Measurements from ENCODE around the gene CHM.
"Not testable (repeated sequence)": the region's sequence is repeated elsewhere in the genome, so short reads cannot be mapped to it uniquely, and the experiment has no call there.

CHM gene

GRCh38 chrX:86021652-86022289 lies 25.6 kb downstream of the CHM start:
- H3K4me1 ChIP-seq (ENCODE audit: insufficient read depth, low read length): no peaks in the 10 kb centered on the region
- H3K27me3 ChIP-seq (ENCODE audit: control insufficient read depth in 1 of 2, insufficient read depth in 2 of 2, low read length in 2 of 2): no peaks in the 10 kb centered on the region
- no peak overlapping the region for H3K9ac ChIP-seq (ENCODE audit: low read length)
- no peak overlapping the region for H3K27ac ChIP-seq (ENCODE audit: low read depth, low read length)
- H3K4me3 ChIP-seq (ENCODE audit: low read depth in 1 of 2, low read length in 2 of 2): no peak overlapping the region
- no peaks in the 10 kb centered on the region for H3K9me3 ChIP-seq (ENCODE audit: low read length)
- no peaks in the 10 kb centered on the region for H3K36me3 ChIP-seq (ENCODE audit: insufficient read depth, low read length)

GRCh38 chrX:86016139-86016538 lies 31.2 kb downstream of the CHM start:
- Histone ChIP-seq H3K27me3 (ENCODE audit: control insufficient read depth in 1 of 2, insufficient read depth in 2 of 2, low read length in 2 of 2) (no peaks in the 10 kb centered on the region), H3K9ac (ENCODE audit: low read length) (no peak overlapping the region), H3K4me3 (ENCODE audit: low read depth in 1 of 2, low read length in 2 of 2) (no peak overlapping the region), H3K4me1 (ENCODE audit: insufficient read depth, low read length) (no peaks in the 10 kb centered on the region), H3K27ac (ENCODE audit: low read depth, low read length) (no peak overlapping the region), H3K9me3 (ENCODE audit: low read length) (no peaks in the 10 kb centered on the region), H3K36me3 (ENCODE audit: insufficient read depth, low read length) (no peaks in the 10 kb centered on the region)

- H3K9ac ChIP-seq (ENCODE audit: low read length); H3K36me3 ChIP-seq (ENCODE audit: insufficient read depth, low read length); H3K9me3 ChIP-seq (ENCODE audit: low read length); H3K27ac ChIP-seq (ENCODE audit: low read depth, low read length); H3K4me3 ChIP-seq (ENCODE audit: low read depth in 1 of 2, low read length in 2 of 2); H3K27me3 ChIP-seq (ENCODE audit: control insufficient read depth in 1 of 2, insufficient read depth in 2 of 2, low read length in 2 of 2); H3K4me1 ChIP-seq (ENCODE audit: insufficient read depth, low read length): not testable (repeated sequence)
These were observed 32.4 kb downstream of the CHM start for GRCh38 chrX:86014959-86015358.

- Histone ChIP-seq H3K4me3 (ENCODE audit: low read depth in 1 of 2, low read length in 2 of 2) (no peak overlapping the region), H3K27ac (ENCODE audit: low read depth, low read length) (no peak overlapping the region)
These were observed 32.9 kb downstream of the CHM start for GRCh38 chrX:86014421-86014820.

GRCh38 chrX:86013792-86014191 lies 33.6 kb downstream of the CHM start:
- H3K9me3 ChIP-seq (ENCODE audit: low read length): no peaks in the 10 kb centered on the region
- H3K4me3 ChIP-seq (ENCODE audit: low read depth in 1 of 2, low read length in 2 of 2): no peak overlapping the region
- no peak overlapping the region for H3K27ac ChIP-seq (ENCODE audit: low read depth, low read length)

More at GRCh38 chrX:86014421-86014820, 32.9 kb downstream of the CHM start:
- no peaks in the 10 kb centered on the region for H3K4me1 ChIP-seq (ENCODE audit: insufficient read depth, low read length)
- no peaks in the 10 kb centered on the region for H3K9me3 ChIP-seq (ENCODE audit: low read length)
- H3K27me3 ChIP-seq (ENCODE audit: control insufficient read depth in 1 of 2, insufficient read depth in 2 of 2, low read length in 2 of 2): no peaks in the 10 kb centered on the region
- no peak overlapping the region for H3K9ac ChIP-seq (ENCODE audit: low read length)
- H3K36me3 ChIP-seq (ENCODE audit: insufficient read depth, low read length): no peaks in the 10 kb centered on the region

GRCh38 chrX:86012188-86012587 lies 35.2 kb downstream of the CHM start:
- Histone ChIP-seq H3K4me1 (ENCODE audit: insufficient read depth, low read length) (no peaks in the 10 kb centered on the region), H3K36me3 (ENCODE audit: insufficient read depth, low read length) (no peaks in the 10 kb centered on the region), H3K9me3 (ENCODE audit: low read length) (no peaks in the 10 kb centered on the region), H3K27me3 (ENCODE audit: control insufficient read depth in 1 of 2, insufficient read depth in 2 of 2, low read length in 2 of 2) (no peaks in the 10 kb centered on the region), H3K27ac (ENCODE audit: low read depth, low read length) (no peak overlapping the region), H3K9ac (ENCODE audit: low read length) (no peak overlapping the region), H3K4me3 (ENCODE audit: low read depth in 1 of 2, low read length in 2 of 2) (no peak overlapping the region)

More at GRCh38 chrX:86013792-86014191, 33.6 kb downstream of the CHM start:
- Histone ChIP-seq H3K36me3 (ENCODE audit: insufficient read depth, low read length) (no peaks in the 10 kb centered on the region), H3K9ac (ENCODE audit: low read length) (no peak overlapping the region), H3K4me1 (ENCODE audit: insufficient read depth, low read length) (no peaks in the 10 kb centered on the region), H3K27me3 (ENCODE audit: control insufficient read depth in 1 of 2, insufficient read depth in 2 of 2, low read length in 2 of 2) (no peaks in the 10 kb centered on the region)

GRCh38 chrX:86009803-86010202 lies 37.6 kb downstream of the CHM start:
- not testable (repeated sequence) for H3K27me3 ChIP-seq (ENCODE audit: control insufficient read depth in 1 of 2, insufficient read depth in 2 of 2, low read length in 2 of 2); H3K36me3 ChIP-seq (ENCODE audit: insufficient read depth, low read length); H3K27ac ChIP-seq (ENCODE audit: low read depth, low read length); H3K4me3 ChIP-seq (ENCODE audit: low read depth in 1 of 2, low read length in 2 of 2); H3K9me3 ChIP-seq (ENCODE audit: low read length); H3K9ac ChIP-seq (ENCODE audit: low read length); H3K4me1 ChIP-seq (ENCODE audit: insufficient read depth, low read length)

GRCh38 chrX:86007891-86008290 lies 39.5 kb downstream of the CHM start:
- H3K9me3 ChIP-seq (ENCODE audit: low read length); H3K9ac ChIP-seq (ENCODE audit: low read length); H3K36me3 ChIP-seq (ENCODE audit: insufficient read depth, low read length); H3K27ac ChIP-seq (ENCODE audit: low read depth, low read length); H3K27me3 ChIP-seq (ENCODE audit: control insufficient read depth in 1 of 2, insufficient read depth in 2 of 2, low read length in 2 of 2); H3K4me1 ChIP-seq (ENCODE audit: insufficient read depth, low read length); H3K4me3 ChIP-seq (ENCODE audit: low read depth in 1 of 2, low read length in 2 of 2): not testable (repeated sequence)

GRCh38 chrX:86002076-86002896 lies 45.1 kb downstream of the CHM start:
- H3K9me3 ChIP-seq (ENCODE audit: low read length): no peaks in the 10 kb centered on the region
- no peak overlapping the region for H3K27ac ChIP-seq (ENCODE audit: low read depth, low read length)
- no peaks in the 10 kb centered on the region for H3K4me1 ChIP-seq (ENCODE audit: insufficient read depth, low read length)
- H3K27me3 ChIP-seq (ENCODE audit: control insufficient read depth in 1 of 2, insufficient read depth in 2 of 2, low read length in 2 of 2): peaks cover 0 to 4% of the 10 kb centered on the region in 2 donors
- H3K9ac ChIP-seq (ENCODE audit: low read length): no peak overlapping the region
- H3K36me3 ChIP-seq (ENCODE audit: insufficient read depth, low read length): no peaks in the 10 kb centered on the region
- no peak overlapping the region for H3K4me3 ChIP-seq (ENCODE audit: low read depth in 1 of 2, low read length in 2 of 2)

GRCh38 chrX:85998954-85999353 lies 48.4 kb downstream of the CHM start:
- Histone ChIP-seq H3K4me3 (ENCODE audit: low read depth in 1 of 2, low read length in 2 of 2) (no peak overlapping the region), H3K27me3 (ENCODE audit: control insufficient read depth in 1 of 2, insufficient read depth in 2 of 2, low read length in 2 of 2) (peaks cover 0 to 4% of the 10 kb centered on the region in 2 donors), H3K4me1 (ENCODE audit: insufficient read depth, low read length) (no peaks in the 10 kb centered on the region), H3K9me3 (ENCODE audit: low read length) (no peaks in the 10 kb centered on the region), H3K9ac (ENCODE audit: low read length) (no peak overlapping the region), H3K27ac (ENCODE audit: low read depth, low read length) (no peak overlapping the region), H3K36me3 (ENCODE audit: insufficient read depth, low read length) (no peaks in the 10 kb centered on the region)

GRCh38 chrX:85996555-85996954 lies 50.8 kb downstream of the CHM start:
- H3K36me3 ChIP-seq (ENCODE audit: insufficient read depth, low read length): no peaks in the 10 kb centered on the region
- no peak overlapping the region for H3K9ac ChIP-seq (ENCODE audit: low read length)
- H3K27ac ChIP-seq (ENCODE audit: low read depth, low read length): no peak overlapping the region
- H3K27me3 ChIP-seq (ENCODE audit: control insufficient read depth in 1 of 2, insufficient read depth in 2 of 2, low read length in 2 of 2): peaks cover 0 to 4% of the 10 kb centered on the region in 2 donors
- H3K4me1 ChIP-seq (ENCODE audit: insufficient read depth, low read length): no peaks in the 10 kb centered on the region
- no peak overlapping the region for H3K4me3 ChIP-seq (ENCODE audit: low read depth in 1 of 2, low read length in 2 of 2)
- no peaks in the 10 kb centered on the region for H3K9me3 ChIP-seq (ENCODE audit: low read length)

- H3K27ac ChIP-seq (ENCODE audit: low read depth, low read length): no peak overlapping the region
- no peaks in the 10 kb centered on the region for H3K36me3 ChIP-seq (ENCODE audit: insufficient read depth, low read length)
- H3K4me1 ChIP-seq (ENCODE audit: insufficient read depth, low read length): no peaks in the 10 kb centered on the region
These were observed 51.7 kb downstream of the CHM start for GRCh38 chrX:85995641-85996040.

More at GRCh38 chrX:85995641-85996040, 51.7 kb downstream of the CHM start:
- Histone ChIP-seq H3K9ac (ENCODE audit: low read length) (no peak overlapping the region), H3K9me3 (ENCODE audit: low read length) (no peaks in the 10 kb centered on the region), H3K27me3 (ENCODE audit: control insufficient read depth in 1 of 2, insufficient read depth in 2 of 2, low read length in 2 of 2) (peaks cover 0 to 4% of the 10 kb centered on the region in 2 donors), H3K4me3 (ENCODE audit: low read depth in 1 of 2, low read length in 2 of 2) (no peak overlapping the region)
